CD14-positive monocyte (primary cell): ENCODE data around the gene NID2. TPM values are rescaled to one million over a fixed set of nuclear protein-coding genes. Genes with fewer than 3 reads are reported as not detected.

Source experiments
- DNase-seq, 3 donors: peaks; one replicate each; pipeline ENCODE4 v3.0.0-alpha.2; 2011 to 2022
- H2AFZ ChIP-seq: 2 replicates; pipeline ENCODE4 v1.6.0; 2012; ENCODE audit warnings: mild to moderate bottlenecking, low read depth, low read length, inconsistent platforms; ENCODE audit not compliant: insufficient read depth, poor library complexity, severe bottlenecking
- H3K27ac ChIP-seq, 2 donors: 1 replicate in 1 of 2; 2 replicates in 1 of 2; pipeline ENCODE4 v1.5.1; 2012 to 2013; ENCODE audit warnings: low read length in 2 of 2, control low read depth in 1 of 2, inconsistent platforms in 1 of 2, low read depth in 1 of 2, mild to moderate bottlenecking in 1 of 2
- H3K27me3 ChIP-seq, 2 donors: one replicate each; pipeline versions ENCODE4 v1.6.0 to v1.6.1; 2011 to 2013; ENCODE audit warnings: low read length in 2 of 2; ENCODE audit not compliant: control insufficient read depth in 2 of 2, insufficient read depth in 2 of 2
- H3K36me3 ChIP-seq, 2 donors: replicated peaks in 1 of 2; 1 replicate in 1 of 2; 2 replicates in 1 of 2; pipeline versions ENCODE4 v1.5.1 to v1.6.1; 2012 to 2013; ENCODE audit warnings: low read length in 2 of 2, control low read depth in 1 of 2, inconsistent platforms in 1 of 2, mild to moderate bottlenecking in 1 of 2; ENCODE audit not compliant: insufficient read depth in 2 of 2, control insufficient read depth in 1 of 2
- H3K4me1 ChIP-seq, 2 donors: 1 replicate in 1 of 2; 2 replicates in 1 of 2; pipeline versions ENCODE4 v1.5.1 to v1.6.1; 2012 to 2013; ENCODE audit warnings: low read length in 2 of 2, control low read depth in 1 of 2, inconsistent platforms in 1 of 2, mild to moderate bottlenecking in 1 of 2, moderate library complexity in 1 of 2; ENCODE audit not compliant: insufficient read depth in 2 of 2, control insufficient read depth in 1 of 2
- H3K4me2 ChIP-seq: replicated peaks from 2 replicates; pipeline ENCODE3; 2012; ENCODE audit warnings: low read length, moderate library complexity, mild to moderate bottlenecking; ENCODE audit not compliant: poor library complexity, severe bottlenecking; ENCODE audit errors: extremely low read depth
- H3K4me3 ChIP-seq, 3 experiments: fragments of 200-600 bp in 1 of 3; sonication (generic) in 1 of 3; replicated peaks in 1 of 3; 1 replicate in 2 of 3; 2 replicates in 1 of 3; pipeline ENCODE4 v1.5.1; 2011 to 2013; ENCODE audit warnings: low read length in 3 of 3, mild to moderate bottlenecking in 3 of 3, control low read depth in 2 of 3, low read depth in 2 of 3, inconsistent platforms in 1 of 3, moderate library complexity in 1 of 3
- H3K79me2 ChIP-seq: 2 replicates; pipeline ENCODE4 v1.6.0; 2012; ENCODE audit warnings: mild to moderate bottlenecking, control low read depth, inconsistent platforms, low read length, moderate library complexity; ENCODE audit not compliant: insufficient read depth
- H3K9ac ChIP-seq: 2 replicates; pipeline ENCODE4 v1.6.0; 2017; ENCODE audit warnings: low read length, mild to moderate bottlenecking; ENCODE audit not compliant: insufficient read depth, poor library complexity, severe bottlenecking
- H3K9me3 ChIP-seq, 2 donors: replicated peaks in 1 of 2; 1 replicate in 1 of 2; 2 replicates in 1 of 2; pipeline versions ENCODE4 v1.5.1 to v1.6.1; 2012 to 2013; ENCODE audit warnings: low read length in 2 of 2, control low read depth in 1 of 2; ENCODE audit not compliant: control insufficient read depth in 1 of 2, insufficient read depth in 1 of 2
- H4K20me1 ChIP-seq: 2 replicates; pipeline ENCODE4 v1.6.0; 2012; ENCODE audit warnings: mild to moderate bottlenecking, low read length, control low read depth, moderate library complexity; ENCODE audit not compliant: insufficient read depth
- H3K27ac Mint-ChIP-seq, 7 donors: one replicate each; pipeline ENCODE4 v1.8.0; 2020; ENCODE audit warnings: mild to moderate bottlenecking in 7 of 7, mixed read lengths in 7 of 7, moderate library complexity in 6 of 7, inconsistent platforms in 2 of 7
- H3K27me3 Mint-ChIP-seq, 3 donors: one replicate each; pipeline ENCODE4 v1.8.0; 2021 to 2022; ENCODE audit warnings: low read depth in 3 of 3, mild to moderate bottlenecking in 3 of 3, mixed read lengths in 3 of 3, moderate library complexity in 3 of 3, inconsistent platforms in 1 of 3
- H3K36me3 Mint-ChIP-seq, 2 donors: one replicate each; pipeline ENCODE4 v1.8.0; 2020; ENCODE audit warnings: mixed read lengths in 2 of 2, inconsistent platforms in 1 of 2, mild to moderate bottlenecking in 1 of 2
- H3K4me1 Mint-ChIP-seq: one replicate; pipeline ENCODE4 v1.8.0; 2020; ENCODE audit warnings: mild to moderate bottlenecking, mixed read lengths
- H3K4me3 Mint-ChIP-seq, 2 donors: one replicate each; pipeline ENCODE4 v1.8.0; 2020; ENCODE audit warnings: mild to moderate bottlenecking in 2 of 2, mixed read lengths in 2 of 2, moderate library complexity in 1 of 2
- H3K9me3 Mint-ChIP-seq, 7 donors: one replicate each; pipeline ENCODE4 v1.8.0; 2020 to 2022; ENCODE audit warnings: mixed read lengths in 7 of 7, mild to moderate bottlenecking in 6 of 7, moderate library complexity in 6 of 7, inconsistent platforms in 2 of 7
- WGBS: methylation state at CpG from one replicate; pipeline ENCODE4 v1.1.5; 2013; ENCODE audit warnings: missing lambda C conversion rate; ENCODE audit not compliant: insufficient coverage; 5-methylcytosine and 5-hydroxymethylcytosine counted together
- intact Hi-C, 2 donors: fragments of 100-400 bp; cut with micrococcal nuclease; formaldehyde crosslinking; loops; one replicate each; pipeline versions ENCODE4 v1.15.0 to v1.15.1; 2023
- polyA plus RNA-seq, 3 donors: library from polyadenylated mRNA; depleted of rRNA in 1 of 3; unstranded in 2 of 3; stranded (reverse) in 1 of 3; fragments of 300-500 nt in 2 of 3; fragments of >200 nt in 1 of 3; fragmentation: Illumina TruSeq in 2 of 3; gene quantifications; 1 replicate in 2 of 3; 2 replicates in 1 of 3; pipeline ENCODE4 v1.2.3, GENCODE V29; 2012 to 2021
- TF ChIP-seq, protein P1 (sequence below): fragments of 200-600 bp; IDR thresholded peaks from one replicate; pipeline ENCODE4 v1.8.0; 2022; ENCODE audit warnings: antibody characterized with exemption, mild to moderate bottlenecking

NID2 gene
- polyA plus RNA-seq, 3 donors = not detected

DNA sequence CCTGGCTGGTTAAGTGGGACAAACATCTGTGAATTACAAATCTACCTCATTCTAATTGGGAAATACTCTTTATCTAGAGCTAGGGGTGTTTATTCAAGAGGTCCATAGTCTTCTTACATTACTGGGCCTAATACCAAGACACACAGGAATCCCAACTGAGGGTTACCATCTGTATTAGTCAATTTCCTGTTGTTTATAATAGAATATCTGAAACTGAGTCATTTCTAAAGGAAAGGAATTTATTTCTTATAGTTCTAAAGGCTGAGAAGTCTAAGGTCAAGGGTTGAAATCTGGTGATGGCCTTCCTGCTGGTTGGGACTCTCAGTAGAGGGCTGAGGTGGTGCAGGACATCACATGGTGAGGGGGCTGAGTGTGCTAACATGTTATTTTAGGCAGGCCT is 43.5 kb downstream of the NID2 start:
- Histone ChIP-seq H3K9me3 (no peaks in the 10 kb centered on the region), H3K4me2 (no peak overlapping the region), H2AFZ (no peak overlapping the region), H3K4me1 (no peaks in the 10 kb centered on the region), H3K27ac (no peak overlapping the region), H3K4me3 (no peak overlapping the region), H4K20me1 (no peaks in the 10 kb centered on the region), H3K9ac (no peak overlapping the region), H3K79me2 (no peaks in the 10 kb centered on the region), H3K27me3 (peaks cover 0 to 2% of the 10 kb centered on the region in 2 donors), H3K36me3 (no peaks in the 10 kb centered on the region)
- no peak overlapping the region for H3K27ac Mint-ChIP-seq
- peaks cover 2% of the 10 kb centered on the region for H3K4me1 Mint-ChIP-seq
- no peak for DNase-seq
- H3K4me3 Mint-ChIP-seq = no peak overlapping the region
- H3K9me3 Mint-ChIP-seq = peaks cover 0 to 11% (median 5%) of the 10 kb centered on the region in 7 donors
- H3K27me3 Mint-ChIP-seq = peaks cover 4 to 7% (median 6%) of the 10 kb centered on the region in 3 donors
- TF ChIP-seq, protein P1, sequence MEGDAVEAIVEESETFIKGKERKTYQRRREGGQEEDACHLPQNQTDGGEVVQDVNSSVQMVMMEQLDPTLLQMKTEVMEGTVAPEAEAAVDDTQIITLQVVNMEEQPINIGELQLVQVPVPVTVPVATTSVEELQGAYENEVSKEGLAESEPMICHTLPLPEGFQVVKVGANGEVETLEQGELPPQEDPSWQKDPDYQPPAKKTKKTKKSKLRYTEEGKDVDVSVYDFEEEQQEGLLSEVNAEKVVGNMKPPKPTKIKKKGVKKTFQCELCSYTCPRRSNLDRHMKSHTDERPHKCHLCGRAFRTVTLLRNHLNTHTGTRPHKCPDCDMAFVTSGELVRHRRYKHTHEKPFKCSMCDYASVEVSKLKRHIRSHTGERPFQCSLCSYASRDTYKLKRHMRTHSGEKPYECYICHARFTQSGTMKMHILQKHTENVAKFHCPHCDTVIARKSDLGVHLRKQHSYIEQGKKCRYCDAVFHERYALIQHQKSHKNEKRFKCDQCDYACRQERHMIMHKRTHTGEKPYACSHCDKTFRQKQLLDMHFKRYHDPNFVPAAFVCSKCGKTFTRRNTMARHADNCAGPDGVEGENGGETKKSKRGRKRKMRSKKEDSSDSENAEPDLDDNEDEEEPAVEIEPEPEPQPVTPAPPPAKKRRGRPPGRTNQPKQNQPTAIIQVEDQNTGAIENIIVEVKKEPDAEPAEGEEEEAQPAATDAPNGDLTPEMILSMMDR = no peak
- intact Hi-C loops = no loop called here
- H3K36me3 Mint-ChIP-seq = no peaks in the 10 kb centered on the region

GRCh38 chr14:52023518-52023917 is 45.3 kb downstream of the NID2 start:
- Histone ChIP-seq H3K27me3 (peaks cover 0 to 2% of the 10 kb centered on the region in 2 donors), H3K27ac (no peak overlapping the region), H3K4me1 (no peaks in the 10 kb centered on the region), H3K4me2 (no peak overlapping the region), H3K4me3 (no peak overlapping the region), H3K36me3 (no peaks in the 10 kb centered on the region), H3K79me2 (no peaks in the 10 kb centered on the region), H3K9ac (no peak overlapping the region), H2AFZ (no peak overlapping the region), H3K9me3 (no peaks in the 10 kb centered on the region), H4K20me1 (no peaks in the 10 kb centered on the region)
- DNase-seq = no peak
- WGBS = no CpG with 5 or more reads among the region's 1 CpG
- intact Hi-C loops = no loop called here
- TF ChIP-seq, protein P1 = no peak
- Mint-ChIP-seq H3K27ac (no peak overlapping the region), H3K27me3 (peaks cover 4 to 10% (median 8%) of the 10 kb centered on the region in 3 donors), H3K9me3 (peaks cover 0 to 11% (median 5%) of the 10 kb centered on the region in 7 donors), H3K4me3 (no peak overlapping the region), H3K36me3 (no peaks in the 10 kb centered on the region), H3K4me1 (no peaks in the 10 kb centered on the region)
